Thoracic aorta (tissue), 2 donors: ENCODE measurements around the gene MT1HL1. TPM values are rescaled to one million over a fixed set of nuclear protein-coding genes. Genes with fewer than 3 reads are reported as not detected.

Source experiments
- ATAC-seq: fragments of 150-250 bp; one replicate; pipeline ENCODE4 v1.8.0; 2017; ENCODE audit warnings: low read depth; ENCODE audit not compliant: insufficient number of reproducible peaks, low FRiP score
- DNase-seq: peaks from one replicate; pipeline ENCODE4 v3.0.0-alpha.2; 2020; ENCODE audit warnings: low spot score
- H3K27ac ChIP-seq, 2 donors: fragments of 200-600 bp; sonication (generic); 1 replicate in 1 of 2; 2 replicates in 1 of 2; pipeline ENCODE4 v1.5.1; 2016; ENCODE audit warnings: mild to moderate bottlenecking in 2 of 2, moderate library complexity in 2 of 2
- H3K27me3 ChIP-seq: fragments of 200-600 bp; sonication (generic); replicated peaks from 2 replicates; pipeline ENCODE4 v1.6.0; 2016; ENCODE audit warnings: mild to moderate bottlenecking; ENCODE audit not compliant: insufficient read depth
- H3K36me3 ChIP-seq: fragments of 200-600 bp; sonication (generic); one replicate; pipeline ENCODE4 v1.5.1; 2016
- H3K4me1 ChIP-seq, 2 donors: fragments of 200-600 bp; sonication (generic); 1 replicate in 1 of 2; 2 replicates in 1 of 2; pipeline versions ENCODE4 v1.5.1 to v1.6.0; 2016; ENCODE audit warnings: low read depth in 2 of 2, mild to moderate bottlenecking in 1 of 2; ENCODE audit not compliant: control insufficient read depth in 1 of 2
- H3K4me3 ChIP-seq: fragments of 200-600 bp; sonication (generic); 2 replicates; pipeline ENCODE4 v1.5.1; 2016; ENCODE audit warnings: mild to moderate bottlenecking
- H3K9me3 ChIP-seq: fragments of 200-600 bp; sonication (generic); 2 replicates; pipeline ENCODE4 v1.5.1; 2016
- total RNA-seq, 2 donors: library from RNA; depleted of rRNA; stranded (reverse); fragments of >200 nt; gene quantifications; one replicate each; pipeline versions ENCODE4 v1.1.0 to v1.2.3, GENCODE V29; 2016
- TF ChIP-seq, protein P1 (sequence below): fragments of 200-600 bp; sonication (generic); IDR thresholded peaks from one replicate; pipeline ENCODE4 v1.5.1; 2019; ENCODE audit warnings: antibody characterized with exemption

Gene MT1HL1
- total RNA-seq, 2 donors from 2014 or later = not detected

- DNase-seq (no peak), ATAC-seq (no peak)
- Histone ChIP-seq H3K27me3 (no peaks in the 10 kb centered on the region), H3K4me1 (peaks cover 21 to 67% of the 10 kb centered on the region in 2 donors), H3K9me3 (no peaks in the 10 kb centered on the region), H3K36me3 (no peaks in the 10 kb centered on the region), H3K4me3 (peak overlapping the region; percentile 61), H3K27ac (peak overlapping the region; percentile 92)
- TF ChIP-seq, protein P1, sequence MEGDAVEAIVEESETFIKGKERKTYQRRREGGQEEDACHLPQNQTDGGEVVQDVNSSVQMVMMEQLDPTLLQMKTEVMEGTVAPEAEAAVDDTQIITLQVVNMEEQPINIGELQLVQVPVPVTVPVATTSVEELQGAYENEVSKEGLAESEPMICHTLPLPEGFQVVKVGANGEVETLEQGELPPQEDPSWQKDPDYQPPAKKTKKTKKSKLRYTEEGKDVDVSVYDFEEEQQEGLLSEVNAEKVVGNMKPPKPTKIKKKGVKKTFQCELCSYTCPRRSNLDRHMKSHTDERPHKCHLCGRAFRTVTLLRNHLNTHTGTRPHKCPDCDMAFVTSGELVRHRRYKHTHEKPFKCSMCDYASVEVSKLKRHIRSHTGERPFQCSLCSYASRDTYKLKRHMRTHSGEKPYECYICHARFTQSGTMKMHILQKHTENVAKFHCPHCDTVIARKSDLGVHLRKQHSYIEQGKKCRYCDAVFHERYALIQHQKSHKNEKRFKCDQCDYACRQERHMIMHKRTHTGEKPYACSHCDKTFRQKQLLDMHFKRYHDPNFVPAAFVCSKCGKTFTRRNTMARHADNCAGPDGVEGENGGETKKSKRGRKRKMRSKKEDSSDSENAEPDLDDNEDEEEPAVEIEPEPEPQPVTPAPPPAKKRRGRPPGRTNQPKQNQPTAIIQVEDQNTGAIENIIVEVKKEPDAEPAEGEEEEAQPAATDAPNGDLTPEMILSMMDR = no peak
Observed at GRCh38 chr1:237032029-237032428, 27.8 kb upstream of the MT1HL1 start.

- Histone ChIP-seq H3K4me1 (peaks cover 21 to 68% of the 10 kb centered on the region in 2 donors), H3K36me3 (no peaks in the 10 kb centered on the region), H3K27ac (peak overlapping the region; percentile 92), H3K9me3 (no peaks in the 10 kb centered on the region), H3K27me3 (no peaks in the 10 kb centered on the region), H3K4me3 (peak overlapping the region; percentile 61)
- TF ChIP-seq, protein P1 = no peak
- DNase-seq (no peak), ATAC-seq (peak; percentile 98)
Observed at GRCh38 chr1:237031480-237031879, 27.2 kb upstream of the MT1HL1 start.

DNA sequence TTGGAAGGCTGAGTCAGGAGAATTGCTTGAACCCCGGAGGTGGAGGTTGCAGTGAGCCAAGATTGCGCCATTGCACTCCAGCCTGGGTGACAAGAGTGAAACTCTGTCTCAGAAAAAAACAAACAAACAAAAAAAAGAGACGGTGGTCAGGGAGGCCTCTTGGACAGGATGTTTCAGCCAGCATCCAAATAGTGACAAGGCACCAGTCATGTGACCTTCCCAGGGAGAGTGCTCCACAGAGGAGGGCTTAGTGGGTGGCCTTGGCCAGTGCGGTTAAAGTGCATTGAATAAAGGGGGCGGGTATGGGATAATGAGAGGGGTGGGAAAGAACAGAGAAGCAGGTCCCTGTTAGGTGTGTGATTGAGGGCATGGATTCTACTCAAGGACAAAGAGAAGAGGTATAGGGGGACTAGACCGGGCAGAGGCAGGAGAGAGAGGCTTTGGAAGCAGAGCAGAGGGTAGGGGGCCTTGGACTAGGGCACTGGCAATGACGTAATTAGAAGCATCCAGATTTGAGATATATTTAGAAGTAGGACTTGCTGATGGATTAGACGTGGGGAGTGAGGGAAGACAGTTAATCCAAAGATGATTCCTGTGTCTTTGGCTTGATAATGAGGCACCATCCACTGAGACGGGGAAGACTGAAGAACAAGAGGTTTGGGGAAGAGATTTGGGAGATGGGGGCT is 25.8 kb upstream of the MT1HL1 start:
- ATAC-seq = no peak
- TF ChIP-seq, protein P1 = no peak
- no peaks in the 10 kb centered on the region for H3K27me3 ChIP-seq

GRCh38 chr1:237029240-237029639 is 25.0 kb upstream of the MT1HL1 start:
- no peak for DNase-seq
- Histone ChIP-seq H3K4me1 (peaks cover 21 to 66% of the 10 kb centered on the region in 2 donors), H3K27me3 (no peaks in the 10 kb centered on the region), H3K9me3 (no peaks in the 10 kb centered on the region), H3K36me3 (no peaks in the 10 kb centered on the region), H3K27ac (peak overlapping the region; percentile 11 to 92), H3K4me3 (no peak overlapping the region)
- no peak for ATAC-seq
- TF ChIP-seq, protein P1 = no peak

More for the DNA sequence above, 25.8 kb upstream of the MT1HL1 start:
- Histone ChIP-seq H3K27ac (peak overlapping the region; percentile 55 to 92), H3K4me3 (no peak overlapping the region), H3K9me3 (no peaks in the 10 kb centered on the region), H3K36me3 (no peaks in the 10 kb centered on the region), H3K4me1 (peaks cover 21 to 69% of the 10 kb centered on the region in 2 donors)
- no peak for DNase-seq

- no peak for DNase-seq
- no peaks in the 10 kb centered on the region for H3K36me3 ChIP-seq
- peaks cover 0 to 29% of the 10 kb centered on the region in 2 donors for H3K4me1 ChIP-seq
- no peak overlapping the region for H3K4me3 ChIP-seq
- no peak overlapping the region for H3K27ac ChIP-seq
- no peaks in the 10 kb centered on the region for H3K27me3 ChIP-seq
- no peak for ATAC-seq
- TF ChIP-seq, protein P1 = no peak
- no peaks in the 10 kb centered on the region for H3K9me3 ChIP-seq
Observed at GRCh38 chr1:237025358-237026074, 21.3 kb upstream of the MT1HL1 start.
